HL-60 (cell line): ENCODE measurements around the gene C3orf62.

Source experiments
- DNase-seq, 2 experiments: peaks; one replicate each; pipeline ENCODE4 v3.0.0-alpha.2; 2010 to 2020; ENCODE audit warnings: low read depth in 1 of 2, low spot score in 1 of 2
- H3K27ac ChIP-seq: fragments of 250-450 bp; sonication (Bioruptor Pico); replicated peaks from 2 replicates; pipeline ENCODE4 v1.5.1; 2020; ENCODE audit warnings: mild to moderate bottlenecking, moderate library complexity
- H3K27me3 ChIP-seq: fragments of 250-450 bp; sonication (Bioruptor Pico); 2 replicates; pipeline ENCODE4 v1.5.1; 2021; ENCODE audit warnings: mild to moderate bottlenecking, moderate library complexity; ENCODE audit not compliant: insufficient read depth, poor library complexity, severe bottlenecking
- H3K4me3 ChIP-seq: replicated peaks from 2 replicates; pipeline ENCODE4 v1.5.1; 2011; ENCODE audit warnings: mild to moderate bottlenecking, control low read depth, low read length; ENCODE audit not compliant: insufficient read depth
- GABPA ChIP-seq: IDR thresholded peaks from 2 replicates; pipeline ENCODE4 v1.6.1; 2012; ENCODE audit warnings: low read depth
- POLR2AphosphoS5 ChIP-seq: IDR thresholded peaks from 2 replicates; pipeline ENCODE4 v1.6.1; 2012; ENCODE audit warnings: low read depth
- SPI1 ChIP-seq: IDR thresholded peaks from 2 replicates; pipeline ENCODE4 v1.6.1; 2012; ENCODE audit warnings: low read depth, mild to moderate bottlenecking, borderline replicate concordance
- TF ChIP-seq, protein P1 (sequence below): IDR thresholded peaks from one replicate; pipeline ENCODE4 v1.5.1; 2011; ENCODE audit warnings: low read length, control low read depth, inconsistent platforms; ENCODE audit not compliant: insufficient read depth
- TF ChIP-seq, protein P2 (sequence below): IDR thresholded peaks from 2 replicates; pipeline ENCODE4 v1.6.1; 2012; ENCODE audit warnings: low read depth; ENCODE audit not compliant: insufficient replicate concordance

C3orf62 gene

DNA sequence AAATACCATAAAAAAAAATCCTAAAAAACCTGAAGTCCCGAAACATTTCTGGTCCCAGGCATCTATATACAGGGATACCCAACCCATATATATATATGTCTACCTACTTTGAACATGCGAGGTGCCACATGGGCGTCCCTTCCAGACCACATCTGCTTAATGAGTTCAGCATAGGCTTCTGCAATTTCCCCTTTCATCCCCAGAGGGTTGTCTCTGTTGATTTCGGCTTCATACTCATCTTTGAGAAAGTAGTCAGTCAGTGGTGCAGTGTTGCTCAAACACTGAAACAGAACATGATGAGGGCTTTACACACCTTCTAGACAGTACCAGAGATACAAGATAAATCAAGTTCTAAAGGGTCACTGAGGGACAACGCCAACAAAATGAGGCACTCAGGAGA, 28.6 kb upstream of the C3orf62 start:
- Histone ChIP-seq H3K27ac (no peak overlapping the region), H3K27me3 (no peaks in the 10 kb centered on the region), H3K4me3 (no peak overlapping the region)
- TF ChIP-seq, protein P1, sequence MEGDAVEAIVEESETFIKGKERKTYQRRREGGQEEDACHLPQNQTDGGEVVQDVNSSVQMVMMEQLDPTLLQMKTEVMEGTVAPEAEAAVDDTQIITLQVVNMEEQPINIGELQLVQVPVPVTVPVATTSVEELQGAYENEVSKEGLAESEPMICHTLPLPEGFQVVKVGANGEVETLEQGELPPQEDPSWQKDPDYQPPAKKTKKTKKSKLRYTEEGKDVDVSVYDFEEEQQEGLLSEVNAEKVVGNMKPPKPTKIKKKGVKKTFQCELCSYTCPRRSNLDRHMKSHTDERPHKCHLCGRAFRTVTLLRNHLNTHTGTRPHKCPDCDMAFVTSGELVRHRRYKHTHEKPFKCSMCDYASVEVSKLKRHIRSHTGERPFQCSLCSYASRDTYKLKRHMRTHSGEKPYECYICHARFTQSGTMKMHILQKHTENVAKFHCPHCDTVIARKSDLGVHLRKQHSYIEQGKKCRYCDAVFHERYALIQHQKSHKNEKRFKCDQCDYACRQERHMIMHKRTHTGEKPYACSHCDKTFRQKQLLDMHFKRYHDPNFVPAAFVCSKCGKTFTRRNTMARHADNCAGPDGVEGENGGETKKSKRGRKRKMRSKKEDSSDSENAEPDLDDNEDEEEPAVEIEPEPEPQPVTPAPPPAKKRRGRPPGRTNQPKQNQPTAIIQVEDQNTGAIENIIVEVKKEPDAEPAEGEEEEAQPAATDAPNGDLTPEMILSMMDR: no peak
- TF ChIP-seq SPI1 (no peak), POLR2AphosphoS5 (no peak), GABPA (no peak)
- TF ChIP-seq, protein P2, sequence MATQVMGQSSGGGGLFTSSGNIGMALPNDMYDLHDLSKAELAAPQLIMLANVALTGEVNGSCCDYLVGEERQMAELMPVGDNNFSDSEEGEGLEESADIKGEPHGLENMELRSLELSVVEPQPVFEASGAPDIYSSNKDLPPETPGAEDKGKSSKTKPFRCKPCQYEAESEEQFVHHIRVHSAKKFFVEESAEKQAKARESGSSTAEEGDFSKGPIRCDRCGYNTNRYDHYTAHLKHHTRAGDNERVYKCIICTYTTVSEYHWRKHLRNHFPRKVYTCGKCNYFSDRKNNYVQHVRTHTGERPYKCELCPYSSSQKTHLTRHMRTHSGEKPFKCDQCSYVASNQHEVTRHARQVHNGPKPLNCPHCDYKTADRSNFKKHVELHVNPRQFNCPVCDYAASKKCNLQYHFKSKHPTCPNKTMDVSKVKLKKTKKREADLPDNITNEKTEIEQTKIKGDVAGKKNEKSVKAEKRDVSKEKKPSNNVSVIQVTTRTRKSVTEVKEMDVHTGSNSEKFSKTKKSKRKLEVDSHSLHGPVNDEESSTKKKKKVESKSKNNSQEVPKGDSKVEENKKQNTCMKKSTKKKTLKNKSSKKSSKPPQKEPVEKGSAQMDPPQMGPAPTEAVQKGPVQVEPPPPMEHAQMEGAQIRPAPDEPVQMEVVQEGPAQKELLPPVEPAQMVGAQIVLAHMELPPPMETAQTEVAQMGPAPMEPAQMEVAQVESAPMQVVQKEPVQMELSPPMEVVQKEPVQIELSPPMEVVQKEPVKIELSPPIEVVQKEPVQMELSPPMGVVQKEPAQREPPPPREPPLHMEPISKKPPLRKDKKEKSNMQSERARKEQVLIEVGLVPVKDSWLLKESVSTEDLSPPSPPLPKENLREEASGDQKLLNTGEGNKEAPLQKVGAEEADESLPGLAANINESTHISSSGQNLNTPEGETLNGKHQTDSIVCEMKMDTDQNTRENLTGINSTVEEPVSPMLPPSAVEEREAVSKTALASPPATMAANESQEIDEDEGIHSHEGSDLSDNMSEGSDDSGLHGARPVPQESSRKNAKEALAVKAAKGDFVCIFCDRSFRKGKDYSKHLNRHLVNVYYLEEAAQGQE: no peak
- no peak for DNase-seq

DNA sequence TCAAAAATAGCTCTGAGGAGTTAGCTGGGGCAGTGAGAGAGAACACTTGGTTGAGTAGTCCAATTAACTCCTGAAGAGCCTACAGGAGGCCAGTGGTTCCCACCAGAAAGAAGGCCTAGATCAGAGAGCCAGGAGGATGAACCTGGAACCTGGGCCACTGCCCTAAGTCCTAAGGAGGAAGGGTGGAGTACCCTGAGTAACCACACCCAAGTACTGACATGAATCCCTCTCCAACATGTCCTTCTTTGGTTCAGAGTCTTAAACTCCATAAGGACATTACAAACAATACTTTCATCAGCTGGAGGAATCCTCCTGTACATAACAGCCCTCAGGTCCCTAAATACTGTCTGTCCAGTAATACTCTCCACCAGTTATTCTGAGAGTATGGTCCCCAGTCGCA, 25.6 kb upstream of the C3orf62 start:
- H3K4me3 ChIP-seq: no peak overlapping the region
- H3K27ac ChIP-seq: no peak overlapping the region
- no peak for DNase-seq
- no peaks in the 10 kb centered on the region for H3K27me3 ChIP-seq
- TF ChIP-seq GABPA (no peak), POLR2AphosphoS5 (no peak), SPI1 (no peak)
- TF ChIP-seq, protein P2: no peak
- TF ChIP-seq, protein P1: no peak

DNA sequence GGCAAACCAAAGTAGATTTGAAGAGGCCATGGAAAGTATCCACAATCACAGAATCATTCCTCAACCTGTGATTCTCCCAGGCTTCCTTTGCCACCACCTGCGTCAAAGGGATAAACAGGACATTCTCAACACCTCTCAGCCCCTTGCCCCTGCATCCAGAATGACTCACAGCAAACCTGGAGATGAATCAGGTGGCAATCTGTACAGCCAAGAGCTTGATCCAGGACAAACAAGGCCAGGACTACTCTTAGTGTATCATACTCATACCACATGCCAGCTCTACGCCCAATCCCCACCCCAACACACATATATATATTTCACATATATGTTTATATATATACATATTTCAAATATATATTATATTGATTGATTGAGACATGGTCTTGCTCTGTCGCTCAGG, 23.6 kb upstream of the C3orf62 start:
- H3K27ac ChIP-seq: no peak overlapping the region
- H3K27me3 ChIP-seq: no peaks in the 10 kb centered on the region
- H3K4me3 ChIP-seq: no peak overlapping the region
- TF ChIP-seq SPI1 (no peak), GABPA (no peak), POLR2AphosphoS5 (no peak)
- TF ChIP-seq, protein P2: no peak
- TF ChIP-seq, protein P1: no peak
- no peak for DNase-seq
